ENCODE results near the gene PDLIM5.
"Not testable (repeated sequence)": the region's sequence is repeated elsewhere in the genome, so short reads cannot be mapped to it uniquely, and the experiment has no call there.

- TF ChIP-seq CTCF (IDR thresholded peaks at IDR 0.05); POLR2AphosphoS5 (IDR thresholded peaks at IDR 0.05; ENCODE audit: low read depth, low read length); TCF7L2 (IDR thresholded peaks at IDR 0.05; ENCODE audit: low read depth, low read length); REST (IDR thresholded peaks at IDR 0.05; ENCODE audit: insufficient read depth in 1 of 2, low read depth in 2 of 2, low read length in 1 of 2); SIN3A (IDR thresholded peaks at IDR 0.05; ENCODE audit: borderline replicate concordance, insufficient read depth, low read depth, low read length): not testable (repeated sequence)
These were observed 104.3 kb downstream of the PDLIM5 start for GRCh38 chr4:94556047-94556446.
